ENCODE results near the gene FKBP4. TPM values are rescaled to one million over a fixed set of nuclear protein-coding genes. Genes with fewer than 3 reads are reported as not detected.

Gene FKBP4
- total and polyA plus RNA-seq, 2 of the 8 experiments (the other 6 are each of a cell fraction or from before 2014, with no cell fraction given) = 72.6 to 243 TPM

GRCh38 chr12:2804393-2805142 is 9.8 kb downstream of the FKBP4 start:
- 80% methylated on average over 5 of the region's 5 CpGs; no CpG with 5 or more reads in 1 of the 2 experiments for WGBS, 2 experiments (ENCODE audit: extremely low coverage in 1 of 2, insufficient coverage in 1 of 2, insufficient read length in 1 of 2, insufficient replicate concordance in 2 of 2, low coverage in 1 of 2, low lambda C conversion rate in 2 of 2, missing lambda C conversion rate in 1 of 2)
- TF ChIP-seq JUN (IDR thresholded peaks at IDR 0.05; ENCODE audit: low read depth, low read length) (no peak), MAFK (IDR thresholded peaks at IDR 0.05; ENCODE audit: low read depth, low read length) (no peak), SIRT6 (IDR thresholded peaks at IDR 0.05; ENCODE audit: low read length) (no peak), RXRA (IDR thresholded peaks at IDR 0.05; ENCODE audit: insufficient read depth, low read depth, low read length) (no peak), E2F6 (IDR thresholded peaks at IDR 0.05) (no peak), MAX (IDR thresholded peaks at IDR 0.05) (no peak), TAF7 (optimal IDR thresholded peaks at IDR 0.05; ENCODE audit: borderline replicate concordance, low read depth, low read length) (no peak), RBBP5 (IDR thresholded peaks at IDR 0.05; ENCODE audit: borderline replicate concordance, low read depth, low read length) (no peak), SRF (IDR thresholded peaks at IDR 0.05; ENCODE audit: low read depth, low read length) (no peak)
- H3K4me3 ChIP-seq (ENCODE audit: extremely low read depth in 1 of 4, insufficient read depth in 2 of 4, low read depth in 3 of 4, low read length in 4 of 4) = no peak overlapping the region

More at GRCh38 chr12:2804393-2805142, 9.8 kb downstream of the FKBP4 start:
- Histone ChIP-seq H3K79me1 (ENCODE audit: low read depth, low read length) (no peaks in the 10 kb centered on the region), H4K91ac (replicated peaks; ENCODE audit: insufficient read length, low read length) (no peak overlapping the region), H3K36me3 (ENCODE audit: control insufficient read depth in 2 of 4, insufficient read depth in 4 of 4, low read length in 3 of 4) (peaks cover 31 to 64% (median 48%) of the 10 kb centered on the region in 4 experiments), H3K4me2 (ENCODE audit: insufficient read depth in 1 of 2, low read depth in 2 of 2, low read length in 2 of 2) (no peak overlapping the region), H2BK120ac (replicated peaks; ENCODE audit: low read depth, low read length) (no peak overlapping the region), H2BK12ac (ENCODE audit: low read depth, low read length) (no peak overlapping the region), H3K23me2 (ENCODE audit: low read depth, low read length) (no peaks in the 10 kb centered on the region), H3K14ac (ENCODE audit: insufficient read length) (no peak overlapping the region), H4K20me1 (replicated peaks in 1 of 2; ENCODE audit: control insufficient read depth in 1 of 2, insufficient read depth in 2 of 2, low read length in 2 of 2) (peaks cover 2 to 14% of the 10 kb centered on the region in 2 experiments), H2AFZ (ENCODE audit: low read length) (no peak overlapping the region), H3K9ac (replicated peaks in 1 of 4; ENCODE audit: extremely low read depth in 1 of 4, low read depth in 3 of 4, low read length in 3 of 4) (no peak overlapping the region), H2AK5ac (ENCODE audit: low read depth, low read length) (no peak overlapping the region), H2BK5ac (ENCODE audit: low read depth, low read length) (no peak overlapping the region), H3K27me3 (replicated peaks in 1 of 4; ENCODE audit: control insufficient read depth in 3 of 4, extremely low read depth in 1 of 4, insufficient read depth in 3 of 4, low read length in 3 of 4) (no peaks in the 10 kb centered on the region), H3K18ac (ENCODE audit: extremely low read depth, low read length) (no peak overlapping the region), H3K27ac (ENCODE audit: low read depth, low read length) (no peak overlapping the region), H3K23ac (ENCODE audit: insufficient read length) (no peak overlapping the region), H3K9me3 (ENCODE audit: insufficient read depth in 2 of 2, low read depth in 1 of 2, low read length in 1 of 2) (no peaks in the 10 kb centered on the region), H3K4ac (replicated peaks; ENCODE audit: insufficient read length, low read depth, low read length) (no peak overlapping the region), H2BK20ac (ENCODE audit: low read length) (no peak overlapping the region), H2BK15ac (ENCODE audit: low read length) (no peak overlapping the region), H4K5ac (ENCODE audit: insufficient read length, low read depth, low read length) (no peak overlapping the region), H3K4me1 (replicated peaks in 1 of 4; ENCODE audit: control insufficient read depth in 3 of 4, insufficient read depth in 4 of 4, low read length in 3 of 4) (no peaks in the 10 kb centered on the region), H3K79me2 (ENCODE audit: control insufficient read depth in 1 of 2, insufficient read depth in 2 of 2, low read length in 2 of 2) (no peaks in the 10 kb centered on the region), H3K56ac (replicated peaks; ENCODE audit: insufficient read length, low read depth, low read length) (no peak overlapping the region), H4K8ac (ENCODE audit: extremely low read depth, insufficient read depth, low read length) (no peak overlapping the region)
- no peak for FAIRE-seq
- ChIA-PET CTCF (ENCODE audit: partially characterized antibody) (interaction anchor here (1.7 kb wide), 1 partner anchor 20 kb away, joined by 4 read pairs; no protein-coding TSS in a partner anchor), POLR2A (ENCODE audit: partially characterized antibody) (interaction anchor here (1.3 to 1.8 kb wide), 3 partner anchors 8 to 12 kb away, joined by 3 to 8 read pairs (median 6); partner anchors contain the start of gene ITFG2)
- no peak for DNase-seq (ENCODE audit: low read depth in 1 of 2, low spot score in 2 of 2)
